Activated CD8-positive, alpha-beta T cell treated with anti-CD3 and anti-CD28 coated beads for 36 hours (primary cell): ENCODE results near the gene ANKRD13A. TPM values are rescaled to one million over a fixed set of nuclear protein-coding genes. Genes with fewer than 3 reads are reported as not detected.
"Not testable (repeated sequence)": the region's sequence is repeated elsewhere in the genome, so short reads cannot be mapped to it uniquely, and the experiment has no call there.

Experiments
- ATAC-seq: fragments of 200-7000 bp; cut with Tn5 transposase; one replicate; pipeline ENCODE4 v1.10.0; 2021; ENCODE audit warnings: mild to moderate bottlenecking, moderate library complexity
- CTCF ChIA-PET: fragments of 350-600 bp; sonication (Branson Sonifier 250); formaldehyde crosslinking; loops from one replicate; lab custom pipeline; 2021; ENCODE audit warnings: antibody characterized with exemption; lab: Charles Lee
- POLR2A ChIA-PET: fragments of 350-600 bp; sonication (Branson Sonifier 250); formaldehyde crosslinking; loops from one replicate; lab custom pipeline; 2021; ENCODE audit warnings: antibody characterized with exemption; lab: Charles Lee
- DNase-seq: peaks from one replicate; pipeline ENCODE4 v3.0.0-alpha.2; 2020
- H3K27ac Mint-ChIP-seq: one replicate; pipeline ENCODE4 v1.8.0; 2021; ENCODE audit warnings: mild to moderate bottlenecking, mixed read lengths
- H3K27me3 Mint-ChIP-seq: one replicate; pipeline ENCODE4 v1.8.0; 2021; ENCODE audit warnings: mixed read lengths
- H3K36me3 Mint-ChIP-seq: one replicate; pipeline ENCODE4 v1.8.0; 2021; ENCODE audit warnings: low read depth, mixed read lengths
- H3K4me1 Mint-ChIP-seq: one replicate; pipeline ENCODE4 v1.8.0; 2021; ENCODE audit warnings: low read depth, mixed read lengths
- H3K4me3 Mint-ChIP-seq: one replicate; pipeline ENCODE4 v1.8.0; 2021; ENCODE audit warnings: mild to moderate bottlenecking, moderate library complexity, mixed read lengths
- H3K9me3 Mint-ChIP-seq: one replicate; pipeline ENCODE4 v1.8.0; 2021; ENCODE audit warnings: mixed read lengths
- CTCF ChIP-seq: fragments of 200-600 bp; IDR thresholded peaks from one replicate; pipeline ENCODE4 v1.8.0; 2022; ENCODE audit warnings: antibody characterized with exemption, mild to moderate bottlenecking
- intact Hi-C: fragments of 100-400 bp; cut with micrococcal nuclease; formaldehyde crosslinking; loops from one replicate; pipeline ENCODE4 v1.10.0; 2022
- total RNA-seq, 2 experiments: library from RNA; stranded (reverse); gene quantifications; one replicate each; pipeline ENCODE4 v1.2.3, GENCODE V29; 2021

ANKRD13A gene
- total RNA-seq, 2 experiments from 2014 or later = 33.4 to 37.5 TPM

GRCh38 chr12:110007881-110008280 lies 8.7 kb downstream of the ANKRD13A start:
- POLR2A ChIA-PET = no interaction called here
- H3K36me3 Mint-ChIP-seq = peaks cover 26% of the 10 kb centered on the region
- no peak overlapping the region for H3K4me3 Mint-ChIP-seq

GRCh38 chr12:110008681-110009398 lies 9.6 kb downstream of the ANKRD13A start:
- DNase-seq, POLR2A ChIA-PET, CTCF ChIA-PET, H3K27me3 Mint-ChIP-seq, H3K9me3 Mint-ChIP-seq, H3K4me3 Mint-ChIP-seq: not testable (repeated sequence)
- Mint-ChIP-seq H3K36me3 (peaks cover 26% of the 10 kb centered on the region), H3K27ac (peak overlapping the region; percentile 58), H3K4me1 (peaks cover 80% of the 10 kb centered on the region)
- intact Hi-C loops = loop anchor here (5.0 kb wide), 1 partner anchor 37 kb away; no protein-coding TSS in a partner anchor
- peak; percentile 19 for ATAC-seq

More at GRCh38 chr12:110007881-110008280, 8.7 kb downstream of the ANKRD13A start:
- intact Hi-C loops = loop anchor here (5.0 kb wide), 1 partner anchor 36 kb away; no protein-coding TSS in a partner anchor
- H3K4me1 Mint-ChIP-seq = peaks cover 87% of the 10 kb centered on the region
- no peak for DNase-seq
- peaks cover 2% of the 10 kb centered on the region for H3K9me3 Mint-ChIP-seq
- no peak for TF ChIP-seq CTCF
- no peak for ATAC-seq
- H3K27me3 Mint-ChIP-seq = no peaks in the 10 kb centered on the region
- CTCF ChIA-PET = no interaction called here
- peak overlapping the region; percentile 11 for H3K27ac Mint-ChIP-seq

GRCh38 chr12:110010853-110011723 lies 11.9 kb downstream of the ANKRD13A start:
- Mint-ChIP-seq H3K36me3 (peaks cover 33% of the 10 kb centered on the region), H3K9me3 (peaks cover 2% of the 10 kb centered on the region), H3K27ac (peak overlapping the region; percentile 80), H3K27me3 (no peaks in the 10 kb centered on the region), H3K4me3 (peak overlapping the region; percentile 48), H3K4me1 (peaks cover 71% of the 10 kb centered on the region)
- ATAC-seq (peak; percentile 31), DNase-seq (no peak)
- intact Hi-C loops = no loop called here
- TF ChIP-seq CTCF = no peak
- CTCF ChIA-PET = interaction anchor here (0.8 to 0.9 kb wide), 2 partner anchors 18 to 30 kb away, joined by 3 read pairs; no protein-coding TSS in a partner anchor
- POLR2A ChIA-PET = interaction anchor here (0.6 to 1.2 kb wide), 2 partner anchors 9 to 10 kb away, joined by 4 read pairs; no protein-coding TSS in a partner anchor

DNA sequence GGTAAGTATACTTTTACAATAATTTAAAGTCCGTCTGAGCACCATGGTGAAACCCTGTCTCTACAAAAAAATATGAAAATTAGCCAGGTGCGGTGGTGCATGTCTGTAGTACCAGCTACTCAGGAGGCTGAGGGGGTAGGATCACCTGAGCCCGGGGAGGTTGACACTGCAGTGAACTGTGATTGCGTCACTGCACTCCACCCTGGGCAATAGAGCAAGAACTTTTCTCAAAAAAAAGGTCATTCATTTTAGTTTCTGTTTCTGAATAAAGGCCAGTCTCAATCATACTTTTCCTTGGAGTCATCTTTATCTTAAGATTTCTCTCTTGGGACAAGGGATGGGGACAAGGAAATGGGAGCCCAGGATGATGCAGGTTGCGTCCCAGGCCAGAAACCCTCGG lies 12.9 kb downstream of the ANKRD13A start:
- DNase-seq = peak; percentile 37
- Mint-ChIP-seq H3K9me3 (peaks cover 2% of the 10 kb centered on the region), H3K36me3 (peaks cover 28% of the 10 kb centered on the region), H3K27me3 (no peaks in the 10 kb centered on the region), H3K4me1 (peaks cover 63% of the 10 kb centered on the region), H3K4me3 (no peak overlapping the region), H3K27ac (peak overlapping the region; percentile 80)
- ATAC-seq = no peak
- intact Hi-C loops = no loop called here
- no peak for TF ChIP-seq CTCF
- ChIA-PET POLR2A (interaction anchor here (0.7 to 1.2 kb wide), 3 partner anchors 9 to 36 kb away, joined by 3 to 4 read pairs (median 3); no protein-coding TSS in a partner anchor), CTCF (interaction anchor here (1.1 kb wide), 1 partner anchor 8 kb away, joined by 3 read pairs; no protein-coding TSS in a partner anchor)

GRCh38 chr12:110012659-110013058 lies 13.4 kb downstream of the ANKRD13A start:
- no peak for TF ChIP-seq CTCF
- no peak for ATAC-seq
- no peak overlapping the region for H3K4me3 Mint-ChIP-seq
- intact Hi-C loops = no loop called here
- POLR2A ChIA-PET = interaction anchor here (0.5 to 1.2 kb wide), 4 partner anchors 20 to 428 kb away, joined by 3 to 4 read pairs (median 3); no protein-coding TSS in a partner anchor
- no peak for DNase-seq
- CTCF ChIA-PET = interaction anchor here (1.1 kb wide), 1 partner anchor 8 kb away, joined by 3 read pairs; no protein-coding TSS in a partner anchor
- H3K9me3 Mint-ChIP-seq = peaks cover 2% of the 10 kb centered on the region
- peak overlapping the region; percentile 80 for H3K27ac Mint-ChIP-seq
- H3K36me3 Mint-ChIP-seq = peaks cover 27% of the 10 kb centered on the region
- H3K27me3 Mint-ChIP-seq = no peaks in the 10 kb centered on the region
- H3K4me1 Mint-ChIP-seq = peaks cover 61% of the 10 kb centered on the region
